Parathyroid adenoma (tissue), 2 donors: ENCODE results near the gene ORAI2.
A peak's percentile ranks its signal among the peaks of the same experiment; 100 is the strongest.

ENCODE experiments used
- H2AFZ ChIP-seq: fragments of 300-600 bp; sonication (generic); one replicate; pipeline ENCODE4 v1.7.0; 2017; ENCODE audit warnings: antibody characterized with exemption, mild to moderate bottlenecking
- H3K27ac ChIP-seq: fragments of 300-600 bp; sonication (generic); one replicate; pipeline ENCODE4 v1.7.0; 2017
- H3K27me3 ChIP-seq: fragments of 300-600 bp; sonication (generic); one replicate; pipeline ENCODE4 v1.7.0; 2017; ENCODE audit warnings: low read length; ENCODE audit not compliant: control insufficient read depth, insufficient read depth
- H3K36me3 ChIP-seq: fragments of 300-600 bp; sonication (generic); one replicate; pipeline ENCODE4 v1.7.0; 2017; ENCODE audit warnings: low read length; ENCODE audit not compliant: control insufficient read depth, insufficient read depth
- H3K4me1 ChIP-seq: fragments of 300-600 bp; sonication (generic); one replicate; pipeline ENCODE4 v1.7.0; 2017; ENCODE audit warnings: control low read depth
- H3K4me2 ChIP-seq: fragments of 300-600 bp; sonication (generic); one replicate; pipeline ENCODE4 v1.7.0; 2017; ENCODE audit warnings: low read length
- H3K4me3 ChIP-seq: fragments of 300-600 bp; sonication (generic); one replicate; pipeline ENCODE4 v1.7.0; 2017; ENCODE audit warnings: low read depth, low read length
- H3K79me2 ChIP-seq: fragments of 300-600 bp; sonication (generic); one replicate; pipeline ENCODE4 v1.7.0; 2017; ENCODE audit warnings: control low read depth
- H3K9ac ChIP-seq: fragments of 300-600 bp; sonication (generic); one replicate; pipeline ENCODE4 v1.7.0; 2017; ENCODE audit warnings: mild to moderate bottlenecking
- H3K9me3 ChIP-seq: fragments of 300-600 bp; sonication (generic); one replicate; pipeline ENCODE4 v1.7.0; 2017; ENCODE audit warnings: low read length; ENCODE audit not compliant: control insufficient read depth
- CTCF ChIP-seq: fragments of 300-600 bp; sonication (generic); IDR thresholded peaks from one replicate; pipeline ENCODE4 v1.7.0; 2017; ENCODE audit warnings: antibody characterized with exemption, mild to moderate bottlenecking
- donor health status: primary hyperparathyroidism.

Gene ORAI2

DNA sequence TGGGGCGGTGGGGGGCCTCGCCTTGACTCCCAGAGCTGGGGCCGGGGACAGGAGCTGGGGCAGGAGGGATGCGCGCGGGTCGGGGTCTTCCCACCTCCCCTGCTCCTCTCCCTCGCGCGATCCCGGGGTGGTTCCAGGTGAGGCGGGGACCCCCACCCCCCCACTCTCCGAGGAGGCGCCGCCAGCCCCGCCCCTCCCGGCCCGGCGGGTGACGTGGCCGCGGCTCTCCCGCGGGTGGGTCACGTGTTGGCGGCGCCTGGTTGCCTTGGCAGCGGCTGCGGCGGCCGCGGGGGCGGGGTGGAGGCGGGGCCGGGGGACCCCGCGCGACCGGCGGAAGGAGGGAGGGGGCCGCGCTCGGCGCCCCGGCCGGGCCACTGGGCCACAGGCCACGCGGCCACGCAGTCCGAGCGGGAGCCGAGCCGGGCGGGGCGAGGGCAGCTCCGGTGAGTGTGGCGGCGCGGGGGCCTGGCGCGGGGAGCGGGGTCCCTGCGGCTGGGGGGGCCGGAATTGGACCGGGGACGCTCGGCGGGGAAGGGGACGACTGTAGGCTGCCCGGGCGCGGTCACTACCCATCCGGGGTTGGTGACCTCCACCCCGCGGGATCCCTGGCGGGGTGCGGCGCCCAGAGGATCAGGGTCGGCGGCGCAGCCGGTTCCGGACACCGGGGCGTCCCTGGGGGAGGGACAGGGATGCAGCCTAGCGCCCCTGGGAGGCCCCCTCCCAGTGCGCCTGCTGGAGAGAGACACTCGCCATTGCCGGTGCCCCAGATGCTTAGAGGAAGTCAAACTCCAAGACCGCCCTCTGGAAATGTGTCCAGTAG lies at the start of gene ORAI2:
TSS of gene ORAI2 (plus strand) at position 357 of the 820 bp plus-strand sequence. CDS start 5,382 bp downstream, outside the sequence.
- Histone ChIP-seq H2AFZ (peak within 1 kb of the TSS; percentile 85), H3K27ac (peak within 1 kb of the TSS; percentile 94), H3K36me3 (no peaks in the 10 kb centered on the region), H3K9ac (no peak within 1 kb of the TSS), H3K27me3 (no peaks in the 10 kb centered on the region), H3K9me3 (no peaks in the 10 kb centered on the region), H3K4me3 (peak within 1 kb of the TSS; percentile 82), H3K4me1 (peaks cover 24% of the 10 kb centered on the region), H3K79me2 (no peaks in the 10 kb centered on the region), H3K4me2 (peak within 1 kb of the TSS; percentile 87)
- no peak for TF ChIP-seq CTCF

GRCh38 chr7:102387064-102387463 lies 46.3 kb upstream of the ORAI2 start:
- H3K9ac ChIP-seq, result no peak overlapping the region

DNA sequence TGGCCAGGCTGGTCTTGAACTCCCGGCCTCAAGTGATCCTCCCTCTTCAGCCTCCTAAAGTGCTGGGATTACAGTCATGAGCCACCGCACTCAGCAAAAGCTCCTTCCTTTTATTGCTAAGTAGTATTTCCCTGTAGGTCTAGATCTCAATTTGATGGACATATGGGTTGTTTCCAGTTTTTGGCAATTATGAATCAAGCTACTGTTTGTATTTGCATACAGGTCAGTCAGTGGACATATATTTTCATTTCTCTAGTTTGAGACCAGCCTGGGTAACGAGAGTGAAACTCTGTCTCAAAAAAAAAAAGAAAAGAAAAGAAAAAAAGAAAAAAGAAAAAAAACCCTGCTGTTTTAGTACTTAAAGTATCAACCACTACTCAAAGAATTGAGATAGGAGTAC lies 43.6 kb upstream of the ORAI2 start:
- no peak for TF ChIP-seq CTCF
- no peak overlapping the region for H3K4me3 ChIP-seq
- no peaks in the 10 kb centered on the region for H3K36me3 ChIP-seq
- no peaks in the 10 kb centered on the region for H3K9me3 ChIP-seq
- no peaks in the 10 kb centered on the region for H3K79me2 ChIP-seq
- no peak overlapping the region for H3K4me2 ChIP-seq
- no peaks in the 10 kb centered on the region for H3K27me3 ChIP-seq
- H3K27ac ChIP-seq, result no peak overlapping the region
- H3K4me1 ChIP-seq, result no peaks in the 10 kb centered on the region
- no peak overlapping the region for H3K9ac ChIP-seq
- H2AFZ ChIP-seq, result no peak overlapping the region

More at GRCh38 chr7:102387064-102387463, 46.3 kb upstream of the ORAI2 start:
- Histone ChIP-seq H3K9me3 (no peaks in the 10 kb centered on the region), H3K27me3 (no peaks in the 10 kb centered on the region), H3K4me2 (no peak overlapping the region), H3K4me3 (no peak overlapping the region), H3K4me1 (no peaks in the 10 kb centered on the region), H2AFZ (no peak overlapping the region), H3K27ac (no peak overlapping the region), H3K36me3 (no peaks in the 10 kb centered on the region), H3K79me2 (no peaks in the 10 kb centered on the region)
- TF ChIP-seq CTCF, result no peak

- H3K4me2 ChIP-seq, result no peak overlapping the region
- H3K79me2 ChIP-seq, result no peaks in the 10 kb centered on the region
- no peaks in the 10 kb centered on the region for H3K9me3 ChIP-seq
- peaks cover 3% of the 10 kb centered on the region for H3K4me1 ChIP-seq
- no peaks in the 10 kb centered on the region for H3K27me3 ChIP-seq
- H3K4me3 ChIP-seq, result no peak overlapping the region
- H3K9ac ChIP-seq, result no peak overlapping the region
- no peak overlapping the region for H2AFZ ChIP-seq
- no peak overlapping the region for H3K27ac ChIP-seq
- peak; percentile 94 for TF ChIP-seq CTCF
- H3K36me3 ChIP-seq, result no peaks in the 10 kb centered on the region
Observed at GRCh38 chr7:102390697-102391484, 42.5 kb upstream of the ORAI2 start.
